ENCODE data around the gene PPP1R16B. TPM values are rescaled to one million over a fixed set of nuclear protein-coding genes. Genes with fewer than 3 reads are reported as not detected.

PPP1R16B gene
- total and polyA plus RNA-seq, 4 experiments from 2014 or later = 17.3 to 55.1 (median 45.5) TPM

GRCh38 chr20:38875175-38875993 lies 69.9 kb downstream of the PPP1R16B start:
- Histone ChIP-seq H3K27me3 (ENCODE audit: insufficient read depth, low read length) (no peaks in the 10 kb centered on the region), H3K4me1 (ENCODE audit: insufficient read depth, low read length) (peaks cover 87% of the 10 kb centered on the region), H3K9me3 (ENCODE audit: control insufficient read depth in 1 of 2, low read length in 2 of 2) (no peaks in the 10 kb centered on the region), H3K4me3 (ENCODE audit: low read length in 2 of 2) (peak overlapping the region; percentile 33 to 48), H3K36me3 (ENCODE audit: insufficient read depth, low read length) (no peaks in the 10 kb centered on the region), H3K27ac (ENCODE audit: low read depth, low read length) (peak overlapping the region; percentile 75)
- POLR2A ChIA-PET (ENCODE audit: partially characterized antibody) = interaction anchor here (0.6 to 8.0 kb wide), 20 partner anchors 8 to 144 kb away, joined by 3 to 196 read pairs (median 6); partner anchors contain the start of genes ACTR5, DHX35 and PPP1R16B
- Mint-ChIP-seq H3K4me3 (peak overlapping the region; percentile 86 to 95 (median 88)), H3K4me1 (peaks cover 69 to 99% (median 84%) of the 10 kb centered on the region in 4 donors), H3K36me3 (peaks cover 0 to 18% of the 10 kb centered on the region in 2 donors), H3K9me3 (no peaks in the 10 kb centered on the region), H3K27ac (peak overlapping the region; percentile 97 to 100 (median 99)), H3K27me3 (no peaks in the 10 kb centered on the region)
- intact Hi-C loops (cut with micrococcal nuclease) = loop anchor here (1.0 to 2.0 kb wide), 4 partner anchors 17 to 127 kb away; partner anchors contain the start of genes ACTR5 and PPP1R16B
- DNase-seq = peak; percentile 78 to 85 (median 79)
- CTCF ChIA-PET (ENCODE audit: partially characterized antibody) = interaction anchor here (0.6 to 15.8 kb wide), 11 partner anchors 8 to 174 kb away, joined by 3 to 159 read pairs (median 4); partner anchors contain the start of gene PPP1R16B

- Mint-ChIP-seq H3K36me3 (peaks cover 1 to 25% of the 10 kb centered on the region in 2 donors), H3K27me3 (no peaks in the 10 kb centered on the region), H3K4me3 (peak overlapping the region in 6 of 8 donors; percentile 9 to 75 (median 36)), H3K27ac (peak overlapping the region; percentile 62 to 100 (median 90)), H3K9me3 (no peaks in the 10 kb centered on the region), H3K4me1 (peaks cover 66 to 99% (median 84%) of the 10 kb centered on the region in 4 donors)
- POLR2A ChIA-PET (ENCODE audit: partially characterized antibody) = interaction anchor here (1.6 kb wide), 1 partner anchor 87 kb away, joined by 3 read pairs; no protein-coding TSS in a partner anchor
- Histone ChIP-seq H3K27me3 (ENCODE audit: insufficient read depth, low read length) (no peaks in the 10 kb centered on the region), H3K4me3 (ENCODE audit: low read length in 2 of 2) (no peak overlapping the region), H3K9me3 (ENCODE audit: control insufficient read depth in 1 of 2, low read length in 2 of 2) (no peaks in the 10 kb centered on the region), H3K36me3 (ENCODE audit: insufficient read depth, low read length) (no peaks in the 10 kb centered on the region), H3K4me1 (ENCODE audit: insufficient read depth, low read length) (peaks cover 83% of the 10 kb centered on the region), H3K27ac (ENCODE audit: low read depth, low read length) (no peak overlapping the region)
- CTCF ChIA-PET (ENCODE audit: partially characterized antibody) = interaction anchor here (5.2 to 15.8 kb wide), 3 partner anchors 15 to 71 kb away, joined by 36 to 159 read pairs (median 66); partner anchors contain the start of gene PPP1R16B
- no peak for DNase-seq
- intact Hi-C loops (cut with micrococcal nuclease) = no loop called here
These were observed 72.0 kb downstream of the PPP1R16B start for GRCh38 chr20:38877483-38877882.

GRCh38 chr20:38878866-38879265 lies 73.4 kb downstream of the PPP1R16B start:
- ChIA-PET CTCF (ENCODE audit: partially characterized antibody) (interaction anchor here (0.7 to 15.8 kb wide), 8 partner anchors 9 to 171 kb away, joined by 3 to 159 read pairs (median 4); no protein-coding TSS in a partner anchor), POLR2A (ENCODE audit: partially characterized antibody) (interaction anchor here (0.7 to 2.9 kb wide), 3 partner anchors 13 to 75 kb away, joined by 3 to 19 read pairs (median 12); partner anchors contain the start of gene PPP1R16B)
- H3K27me3 ChIP-seq (ENCODE audit: insufficient read depth, low read length) = no peaks in the 10 kb centered on the region
- peaks cover 65 to 98% (median 79%) of the 10 kb centered on the region in 4 donors for H3K4me1 Mint-ChIP-seq
- H3K4me3 Mint-ChIP-seq = no peak overlapping the region
- no peak overlapping the region for H3K4me3 ChIP-seq (ENCODE audit: low read length in 2 of 2)
- no peaks in the 10 kb centered on the region for H3K9me3 Mint-ChIP-seq
- intact Hi-C loops (cut with micrococcal nuclease) = no loop called here
- no peaks in the 10 kb centered on the region for H3K27me3 Mint-ChIP-seq
- H3K27ac Mint-ChIP-seq = peak overlapping the region; percentile 43 to 100 (median 67)
- DNase-seq = no peak
- H3K9me3 ChIP-seq (ENCODE audit: control insufficient read depth in 1 of 2, low read length in 2 of 2) = no peaks in the 10 kb centered on the region
- peaks cover 83% of the 10 kb centered on the region for H3K4me1 ChIP-seq (ENCODE audit: insufficient read depth, low read length)
- H3K36me3 ChIP-seq (ENCODE audit: insufficient read depth, low read length) = peaks cover 2% of the 10 kb centered on the region
- no peak overlapping the region for H3K27ac ChIP-seq (ENCODE audit: low read depth, low read length)
- peaks cover 5 to 23% of the 10 kb centered on the region in 2 donors for H3K36me3 Mint-ChIP-seq

GRCh38 chr20:38880952-38881735 lies 75.6 kb downstream of the PPP1R16B start:
- Histone ChIP-seq H3K27me3 (ENCODE audit: insufficient read depth, low read length) (no peaks in the 10 kb centered on the region), H3K4me1 (ENCODE audit: insufficient read depth, low read length) (peaks cover 67% of the 10 kb centered on the region), H3K9me3 (ENCODE audit: control insufficient read depth in 1 of 2, low read length in 2 of 2) (no peaks in the 10 kb centered on the region), H3K27ac (ENCODE audit: low read depth, low read length) (no peak overlapping the region), H3K4me3 (ENCODE audit: low read length in 2 of 2) (no peak overlapping the region), H3K36me3 (ENCODE audit: insufficient read depth, low read length) (peaks cover 7% of the 10 kb centered on the region)
- CTCF ChIA-PET (ENCODE audit: partially characterized antibody) = interaction anchor here (2.1 to 15.8 kb wide), 3 partner anchors 12 to 130 kb away, joined by 7 to 159 read pairs (median 11); no protein-coding TSS in a partner anchor
- Mint-ChIP-seq H3K27me3 (no peaks in the 10 kb centered on the region), H3K4me3 (no peak overlapping the region), H3K9me3 (no peaks in the 10 kb centered on the region), H3K4me1 (peaks cover 47 to 86% (median 62%) of the 10 kb centered on the region in 4 donors), H3K27ac (peak overlapping the region; percentile 57 to 100 (median 85)), H3K36me3 (peaks cover 5 to 17% of the 10 kb centered on the region in 2 donors)
- DNase-seq = no peak
- intact Hi-C loops (cut with micrococcal nuclease) = no loop called here
- POLR2A ChIA-PET (ENCODE audit: partially characterized antibody) = no interaction called here

GRCh38 chr20:38881806-38882440 lies 76.4 kb downstream of the PPP1R16B start:
- no peak overlapping the region for H3K4me3 ChIP-seq (ENCODE audit: low read length in 2 of 2)
- no peak for DNase-seq
- peaks cover 42 to 81% (median 59%) of the 10 kb centered on the region in 4 donors for H3K4me1 Mint-ChIP-seq
- H3K4me1 ChIP-seq (ENCODE audit: insufficient read depth, low read length) = peaks cover 59% of the 10 kb centered on the region
- intact Hi-C loops (cut with micrococcal nuclease) = no loop called here
- POLR2A ChIA-PET (ENCODE audit: partially characterized antibody) = interaction anchor here (1.4 to 2.4 kb wide), 4 partner anchors 7 to 77 kb away, joined by 3 to 11 read pairs (median 8); partner anchors contain the start of gene PPP1R16B
- H3K36me3 Mint-ChIP-seq = peaks cover 5 to 21% of the 10 kb centered on the region in 2 donors
- no peaks in the 10 kb centered on the region for H3K9me3 Mint-ChIP-seq
- H3K36me3 ChIP-seq (ENCODE audit: insufficient read depth, low read length) = peaks cover 7% of the 10 kb centered on the region
- CTCF ChIA-PET (ENCODE audit: partially characterized antibody) = interaction anchor here (2.1 to 15.8 kb wide), 3 partner anchors 11 to 131 kb away, joined by 7 to 159 read pairs (median 11); no protein-coding TSS in a partner anchor
- peak overlapping the region in 1 of 8 donors; percentile 3 for H3K4me3 Mint-ChIP-seq
- no peaks in the 10 kb centered on the region for H3K9me3 ChIP-seq (ENCODE audit: control insufficient read depth in 1 of 2, low read length in 2 of 2)
- H3K27me3 ChIP-seq (ENCODE audit: insufficient read depth, low read length) = no peaks in the 10 kb centered on the region
- H3K27ac Mint-ChIP-seq = peak overlapping the region; percentile 22 to 96 (median 85)
- H3K27me3 Mint-ChIP-seq = no peaks in the 10 kb centered on the region
- H3K27ac ChIP-seq (ENCODE audit: low read depth, low read length) = no peak overlapping the region

GRCh38 chr20:38882600-38882999 lies 77.1 kb downstream of the PPP1R16B start:
- Histone ChIP-seq H3K4me1 (ENCODE audit: insufficient read depth, low read length) (peaks cover 54% of the 10 kb centered on the region), H3K27me3 (ENCODE audit: insufficient read depth, low read length) (no peaks in the 10 kb centered on the region), H3K27ac (ENCODE audit: low read depth, low read length) (peak overlapping the region; percentile 13), H3K4me3 (ENCODE audit: low read length in 2 of 2) (no peak overlapping the region), H3K36me3 (ENCODE audit: insufficient read depth, low read length) (peaks cover 7% of the 10 kb centered on the region), H3K9me3 (ENCODE audit: control insufficient read depth in 1 of 2, low read length in 2 of 2) (no peaks in the 10 kb centered on the region)
- no peaks in the 10 kb centered on the region for H3K9me3 Mint-ChIP-seq
- intact Hi-C loops (cut with micrococcal nuclease) = no loop called here
- H3K4me3 Mint-ChIP-seq = peak overlapping the region in 5 of 8 donors; percentile 19 to 66 (median 55)
- POLR2A ChIA-PET (ENCODE audit: partially characterized antibody) = interaction anchor here (0.8 to 2.4 kb wide), 5 partner anchors 8 to 77 kb away, joined by 3 to 11 read pairs (median 7); partner anchors contain the start of gene PPP1R16B
- peaks cover 5 to 20% of the 10 kb centered on the region in 2 donors for H3K36me3 Mint-ChIP-seq
- no peak for DNase-seq
- peak overlapping the region; percentile 75 to 91 (median 85) for H3K27ac Mint-ChIP-seq
- peaks cover 41 to 77% (median 59%) of the 10 kb centered on the region in 4 donors for H3K4me1 Mint-ChIP-seq
- H3K27me3 Mint-ChIP-seq = no peaks in the 10 kb centered on the region
- CTCF ChIA-PET (ENCODE audit: partially characterized antibody) = interaction anchor here (1.4 to 15.8 kb wide), 4 partner anchors 10 to 131 kb away, joined by 7 to 159 read pairs (median 9); no protein-coding TSS in a partner anchor
